Left renal pelvis (tissue), 4 donors: ENCODE results near the gene ARHGAP26. TPM values are rescaled to one million over a fixed set of nuclear protein-coding genes. Genes with fewer than 3 reads are reported as not detected.

Source experiments
- DNase-seq, 4 donors: peaks; one replicate each; pipeline ENCODE4 v3.0.0-alpha.2; 2013; ENCODE audit warnings: low read depth in 4 of 4, low spot score in 3 of 4
- polyA plus RNA-seq, 4 donors: library from polyadenylated mRNA; unstranded; fragments of 120-200 nt; gene quantifications; one replicate each; pipeline ENCODE4 v1.2.1, GENCODE V29; 2013; ENCODE audit not compliant: insufficient read length in 4 of 4

Gene ARHGAP26
- polyA plus RNA-seq, 4 donors = 9.9 to 12.9 (median 11.1) TPM

- DNase-seq = no peak
These were observed 74.7 kb downstream of the ARHGAP26 start for GRCh38 chr5:142844866-142845265.

GRCh38 chr5:142845402-142845921, 75.3 kb downstream of the ARHGAP26 start:
- no peak for DNase-seq

GRCh38 chr5:142845954-142846398, 75.8 kb downstream of the ARHGAP26 start:
- no peak for DNase-seq

GRCh38 chr5:142846406-142846805, 76.2 kb downstream of the ARHGAP26 start:
- DNase-seq = no peak

- no peak for DNase-seq
These were observed 78.0 kb downstream of the ARHGAP26 start for GRCh38 chr5:142847898-142848790.

- DNase-seq = no peak
These were observed 79.3 kb downstream of the ARHGAP26 start for GRCh38 chr5:142849466-142849865.

GRCh38 chr5:142849880-142850279, 79.7 kb downstream of the ARHGAP26 start:
- DNase-seq = no peak

GRCh38 chr5:142851731-142852130, 81.6 kb downstream of the ARHGAP26 start:
- no peak for DNase-seq

GRCh38 chr5:142852416-142853198, 82.4 kb downstream of the ARHGAP26 start:
- DNase-seq = no peak

- DNase-seq = no peak
These were observed 83.5 kb downstream of the ARHGAP26 start for GRCh38 chr5:142853682-142854081.

- DNase-seq = no peak
These were observed 86.1 kb downstream of the ARHGAP26 start for GRCh38 chr5:142856269-142856782.

- no peak for DNase-seq
These were observed 87.2 kb downstream of the ARHGAP26 start for GRCh38 chr5:142857405-142857804.

- DNase-seq = no peak
These were observed 88.9 kb downstream of the ARHGAP26 start for GRCh38 chr5:142859037-142859436.

GRCh38 chr5:142860270-142860669, 90.1 kb downstream of the ARHGAP26 start:
- DNase-seq = no peak

- DNase-seq = no peak
These were observed 90.8 kb downstream of the ARHGAP26 start for GRCh38 chr5:142861011-142861410.

GRCh38 chr5:142862594-142862993, 92.4 kb downstream of the ARHGAP26 start:
- no peak for DNase-seq

GRCh38 chr5:142863856-142864255, 93.7 kb downstream of the ARHGAP26 start:
- DNase-seq = no peak

GRCh38 chr5:142864290-142865260, 94.4 kb downstream of the ARHGAP26 start:
- no peak for DNase-seq

- DNase-seq = no peak
These were observed 95.5 kb downstream of the ARHGAP26 start for GRCh38 chr5:142865631-142866030.
